Ovary (tissue), 3 donors: ENCODE results near the gene FIGNL1.

ENCODE experiments used
- EP300 ChIP-seq: sonication (generic); formaldehyde crosslinking; IDR thresholded peaks from one replicate; pipeline ENCODE4 v1.6.1; 2017; ENCODE audit warnings: antibody characterized with exemption
- POLR2A ChIP-seq: fragments of 450-650 bp; IDR thresholded peaks from one replicate; pipeline ENCODE4 v1.6.1; 2017; ENCODE audit warnings: antibody characterized with exemption, mild to moderate bottlenecking, moderate library complexity
- TF ChIP-seq, protein P1 (sequence below), 3 donors: fragments of 450-650 bp in 2 of 3; fragments of 200-600 bp in 1 of 3; IDR thresholded peaks; one replicate each; pipeline versions ENCODE4 v1.5.1 to v1.8.0; 2016 to 2022; ENCODE audit warnings: antibody characterized with exemption in 3 of 3, mild to moderate bottlenecking in 1 of 3
- donor health status: DM: no; HTN: no; CAD: no.

DNA sequence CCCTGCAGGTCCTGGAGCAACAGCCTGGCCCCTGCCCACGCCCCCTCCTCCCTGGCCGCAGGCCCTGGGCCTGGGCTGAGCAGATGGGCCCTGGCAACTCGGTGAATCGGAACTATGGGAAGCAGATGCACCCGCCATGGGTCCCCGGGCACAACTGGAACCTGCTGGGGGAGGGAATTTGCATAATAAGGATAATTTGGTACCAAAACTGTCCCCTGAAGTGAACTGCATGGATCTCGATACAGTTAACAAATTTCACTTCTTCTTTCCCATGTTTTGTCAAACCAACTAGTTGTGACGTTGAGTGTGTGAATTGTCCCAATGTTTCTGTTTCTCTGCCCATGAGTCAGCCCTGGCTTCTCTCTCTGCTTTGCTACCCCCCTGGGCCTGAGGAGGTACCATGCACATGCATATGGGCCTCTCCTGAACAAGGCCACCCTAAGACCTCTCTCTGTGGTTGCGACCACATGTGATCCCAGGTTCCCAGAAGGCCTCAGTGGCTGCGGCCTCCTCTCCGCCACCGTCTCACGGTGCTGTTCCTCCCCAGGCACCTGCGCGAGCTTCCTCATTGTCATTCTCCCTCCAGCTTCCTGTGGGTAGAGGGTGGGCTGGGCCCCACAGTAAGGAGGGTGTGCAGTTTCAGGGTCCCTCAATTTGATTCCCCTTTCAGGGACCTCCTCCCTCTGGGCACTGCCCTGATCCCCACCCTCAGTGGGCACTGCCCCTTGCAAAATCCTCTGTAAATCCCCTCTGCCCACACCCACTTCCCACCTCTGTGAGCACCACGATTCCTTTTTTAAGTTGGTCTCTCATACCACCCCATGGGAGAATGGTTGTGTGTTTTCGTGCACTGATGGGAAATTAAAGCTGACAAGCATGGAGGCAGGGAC is 40.0 kb downstream of the FIGNL1 start:
- TF ChIP-seq, protein P1, sequence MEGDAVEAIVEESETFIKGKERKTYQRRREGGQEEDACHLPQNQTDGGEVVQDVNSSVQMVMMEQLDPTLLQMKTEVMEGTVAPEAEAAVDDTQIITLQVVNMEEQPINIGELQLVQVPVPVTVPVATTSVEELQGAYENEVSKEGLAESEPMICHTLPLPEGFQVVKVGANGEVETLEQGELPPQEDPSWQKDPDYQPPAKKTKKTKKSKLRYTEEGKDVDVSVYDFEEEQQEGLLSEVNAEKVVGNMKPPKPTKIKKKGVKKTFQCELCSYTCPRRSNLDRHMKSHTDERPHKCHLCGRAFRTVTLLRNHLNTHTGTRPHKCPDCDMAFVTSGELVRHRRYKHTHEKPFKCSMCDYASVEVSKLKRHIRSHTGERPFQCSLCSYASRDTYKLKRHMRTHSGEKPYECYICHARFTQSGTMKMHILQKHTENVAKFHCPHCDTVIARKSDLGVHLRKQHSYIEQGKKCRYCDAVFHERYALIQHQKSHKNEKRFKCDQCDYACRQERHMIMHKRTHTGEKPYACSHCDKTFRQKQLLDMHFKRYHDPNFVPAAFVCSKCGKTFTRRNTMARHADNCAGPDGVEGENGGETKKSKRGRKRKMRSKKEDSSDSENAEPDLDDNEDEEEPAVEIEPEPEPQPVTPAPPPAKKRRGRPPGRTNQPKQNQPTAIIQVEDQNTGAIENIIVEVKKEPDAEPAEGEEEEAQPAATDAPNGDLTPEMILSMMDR (IDR thresholded peaks at IDR 0.05): no peak
- no peak for TF ChIP-seq EP300
- no peak for TF ChIP-seq POLR2A
